Suprapubic skin (tissue), 4 donors: Measurements from ENCODE around the gene BRPF1.

Experiments used
- EP300 ChIP-seq: sonication (generic); formaldehyde crosslinking; IDR thresholded peaks from one replicate; pipeline ENCODE4 v1.6.1; 2017; ENCODE audit warnings: antibody characterized with exemption
- POLR2A ChIP-seq, 2 donors: fragments of 450-650 bp; IDR thresholded peaks; one replicate each; pipeline ENCODE4 v1.6.1; 2017; ENCODE audit warnings: antibody characterized with exemption in 2 of 2, mild to moderate bottlenecking in 2 of 2, moderate library complexity in 2 of 2
- POLR2AphosphoS5 ChIP-seq, 3 donors: sonication (generic); formaldehyde crosslinking; IDR thresholded peaks; one replicate each; pipeline ENCODE4 v1.6.1; 2017; ENCODE audit warnings: antibody characterized with exemption in 3 of 3
- TF ChIP-seq, protein P1 (sequence below), 2 donors: fragments of 200-600 bp in 1 of 2; fragments of 450-650 bp in 1 of 2; sonication (generic) in 1 of 2; IDR thresholded peaks; one replicate each; pipeline ENCODE4 v1.5.1; 2016 to 2019; ENCODE audit warnings: antibody characterized with exemption in 2 of 2, mild to moderate bottlenecking in 1 of 2, moderate library complexity in 1 of 2

DNA sequence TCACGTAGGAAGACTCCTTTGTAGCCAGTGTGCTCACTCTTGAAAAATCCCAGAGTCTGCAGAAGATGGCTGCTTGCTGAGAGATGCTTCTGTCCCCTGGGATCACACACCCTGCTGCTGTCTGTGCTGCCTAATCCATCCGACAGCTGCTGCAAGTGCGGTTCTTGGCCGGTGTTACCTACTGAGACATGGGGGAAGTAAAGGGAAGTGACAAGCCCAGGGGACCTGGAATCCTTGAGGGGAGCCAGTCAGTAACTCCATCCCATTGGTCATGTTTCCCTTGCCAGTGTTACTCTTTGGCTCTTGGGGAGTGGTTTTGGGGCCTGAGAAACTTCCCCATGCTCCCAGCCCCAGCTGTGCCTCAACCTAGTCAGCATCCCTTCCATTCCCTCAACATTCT is 36.2 kb upstream of the BRPF1 start:
- TF ChIP-seq, protein P1, sequence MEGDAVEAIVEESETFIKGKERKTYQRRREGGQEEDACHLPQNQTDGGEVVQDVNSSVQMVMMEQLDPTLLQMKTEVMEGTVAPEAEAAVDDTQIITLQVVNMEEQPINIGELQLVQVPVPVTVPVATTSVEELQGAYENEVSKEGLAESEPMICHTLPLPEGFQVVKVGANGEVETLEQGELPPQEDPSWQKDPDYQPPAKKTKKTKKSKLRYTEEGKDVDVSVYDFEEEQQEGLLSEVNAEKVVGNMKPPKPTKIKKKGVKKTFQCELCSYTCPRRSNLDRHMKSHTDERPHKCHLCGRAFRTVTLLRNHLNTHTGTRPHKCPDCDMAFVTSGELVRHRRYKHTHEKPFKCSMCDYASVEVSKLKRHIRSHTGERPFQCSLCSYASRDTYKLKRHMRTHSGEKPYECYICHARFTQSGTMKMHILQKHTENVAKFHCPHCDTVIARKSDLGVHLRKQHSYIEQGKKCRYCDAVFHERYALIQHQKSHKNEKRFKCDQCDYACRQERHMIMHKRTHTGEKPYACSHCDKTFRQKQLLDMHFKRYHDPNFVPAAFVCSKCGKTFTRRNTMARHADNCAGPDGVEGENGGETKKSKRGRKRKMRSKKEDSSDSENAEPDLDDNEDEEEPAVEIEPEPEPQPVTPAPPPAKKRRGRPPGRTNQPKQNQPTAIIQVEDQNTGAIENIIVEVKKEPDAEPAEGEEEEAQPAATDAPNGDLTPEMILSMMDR (IDR thresholded peaks at IDR 0.05): no peak
- TF ChIP-seq POLR2A (IDR thresholded peaks at IDR 0.05) (no peak), POLR2AphosphoS5 (IDR thresholded peaks at IDR 0.05) (no peak), EP300 (no peak)
